ENCODE data around the gene SYTL3.
"Not testable (repeated sequence)": the region's sequence is repeated elsewhere in the genome, so short reads cannot be mapped to it uniquely, and the experiment has no call there.

SYTL3 gene

DNA sequence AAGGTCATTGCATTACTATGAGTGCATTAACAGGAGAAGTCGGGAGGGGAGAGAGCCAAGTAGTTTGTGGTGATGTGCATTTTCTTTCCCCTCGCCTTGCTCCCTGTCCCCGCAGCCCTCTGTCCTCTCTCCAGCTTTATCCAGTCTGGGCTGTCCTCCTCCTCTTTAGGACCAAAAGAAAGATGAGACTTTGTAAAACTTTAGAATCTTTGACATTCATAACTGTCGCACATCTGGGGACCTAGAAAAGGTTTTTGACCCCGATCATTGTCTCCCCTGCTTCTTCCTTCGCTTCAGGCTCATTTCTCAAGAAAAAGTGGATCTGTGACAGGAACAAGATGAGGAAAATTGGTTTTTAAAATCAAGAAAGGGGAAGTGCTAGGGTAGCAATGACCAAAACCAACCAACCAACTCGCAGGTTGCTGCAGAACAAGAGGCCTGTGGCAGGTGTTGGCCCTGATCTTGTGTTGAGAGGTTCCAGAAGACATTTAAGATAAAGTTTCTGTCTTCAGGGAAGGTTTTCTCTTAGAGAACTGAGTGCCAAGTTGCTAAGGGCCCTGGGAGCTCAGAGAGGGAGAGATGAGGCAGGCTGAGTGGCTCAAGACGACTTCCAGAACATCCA, 17.6 kb downstream of the SYTL3 start:
- H3K4me1 ChIP-seq (ENCODE audit: insufficient read depth, low read length): no peaks in the 10 kb centered on the region
- no peaks in the 10 kb centered on the region for H3K79me2 ChIP-seq (ENCODE audit: insufficient read depth, low read length)
- H3K27me3 ChIP-seq (ENCODE audit: insufficient read depth, low read length, poor library complexity): peaks cover 66% of the 10 kb centered on the region
- no peak overlapping the region for H3K27ac ChIP-seq (ENCODE audit: low read length)
- no peak overlapping the region for H2AFZ ChIP-seq (ENCODE audit: low read depth, low read length)
- H4K20me1 ChIP-seq (ENCODE audit: insufficient read depth, low read length): 0 out of 2 replicates have a peak, but pooled peaks cover 6% of the 10 kb centered on the region
- no peak for DNase-seq
- no peaks in the 10 kb centered on the region for H3K9me3 ChIP-seq (ENCODE audit: insufficient read depth, low read length, severe bottlenecking)
- H3K36me3 ChIP-seq (ENCODE audit: insufficient read depth, low read length): no peaks in the 10 kb centered on the region
- H3K4me3 ChIP-seq (ENCODE audit: low read depth in 1 of 2, low read length in 2 of 2): no peak overlapping the region
- no peak overlapping the region for H3K9ac ChIP-seq (ENCODE audit: low read depth, low read length)
- no peak for TF ChIP-seq EZH2 (IDR thresholded peaks at IDR 0.05; ENCODE audit: borderline replicate concordance, low read depth, low read length, severe bottlenecking)
- TF ChIP-seq, protein P1, sequence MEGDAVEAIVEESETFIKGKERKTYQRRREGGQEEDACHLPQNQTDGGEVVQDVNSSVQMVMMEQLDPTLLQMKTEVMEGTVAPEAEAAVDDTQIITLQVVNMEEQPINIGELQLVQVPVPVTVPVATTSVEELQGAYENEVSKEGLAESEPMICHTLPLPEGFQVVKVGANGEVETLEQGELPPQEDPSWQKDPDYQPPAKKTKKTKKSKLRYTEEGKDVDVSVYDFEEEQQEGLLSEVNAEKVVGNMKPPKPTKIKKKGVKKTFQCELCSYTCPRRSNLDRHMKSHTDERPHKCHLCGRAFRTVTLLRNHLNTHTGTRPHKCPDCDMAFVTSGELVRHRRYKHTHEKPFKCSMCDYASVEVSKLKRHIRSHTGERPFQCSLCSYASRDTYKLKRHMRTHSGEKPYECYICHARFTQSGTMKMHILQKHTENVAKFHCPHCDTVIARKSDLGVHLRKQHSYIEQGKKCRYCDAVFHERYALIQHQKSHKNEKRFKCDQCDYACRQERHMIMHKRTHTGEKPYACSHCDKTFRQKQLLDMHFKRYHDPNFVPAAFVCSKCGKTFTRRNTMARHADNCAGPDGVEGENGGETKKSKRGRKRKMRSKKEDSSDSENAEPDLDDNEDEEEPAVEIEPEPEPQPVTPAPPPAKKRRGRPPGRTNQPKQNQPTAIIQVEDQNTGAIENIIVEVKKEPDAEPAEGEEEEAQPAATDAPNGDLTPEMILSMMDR (IDR thresholded peaks at IDR 0.05; ENCODE audit: borderline replicate concordance, extremely low read depth, low read length, poor library complexity, severe bottlenecking): no peak
- no peak overlapping the region for H3K4me2 ChIP-seq (ENCODE audit: insufficient read depth, low read length)
- no peak for ATAC-seq (ENCODE audit: insufficient read depth, low read depth)

DNA sequence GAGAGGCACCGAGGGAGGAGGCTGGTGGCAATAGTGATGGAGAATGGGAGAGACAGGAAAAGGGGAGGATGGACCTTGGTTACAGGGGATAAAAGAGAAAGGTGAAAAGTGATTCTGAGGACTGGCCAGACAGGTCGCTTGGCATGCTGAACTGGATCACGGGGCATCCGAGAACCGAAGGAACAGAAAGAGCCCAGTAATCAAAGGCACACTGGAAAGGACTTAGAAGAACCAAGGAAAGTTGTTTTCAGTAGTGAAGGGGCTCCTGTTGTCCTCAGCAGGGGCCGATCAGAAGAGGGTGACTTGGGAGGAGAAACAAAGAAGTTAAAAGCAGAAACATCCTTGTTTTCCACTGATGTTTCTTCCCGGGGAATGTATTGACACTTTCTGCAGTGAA, 18.9 kb downstream of the SYTL3 start:
- Histone ChIP-seq H3K4me2 (ENCODE audit: insufficient read depth, low read length) (no peak overlapping the region), H3K4me3 (ENCODE audit: low read depth in 1 of 2, low read length in 2 of 2) (no peak overlapping the region)
- no peak for ATAC-seq (ENCODE audit: insufficient read depth, low read depth)

DNA sequence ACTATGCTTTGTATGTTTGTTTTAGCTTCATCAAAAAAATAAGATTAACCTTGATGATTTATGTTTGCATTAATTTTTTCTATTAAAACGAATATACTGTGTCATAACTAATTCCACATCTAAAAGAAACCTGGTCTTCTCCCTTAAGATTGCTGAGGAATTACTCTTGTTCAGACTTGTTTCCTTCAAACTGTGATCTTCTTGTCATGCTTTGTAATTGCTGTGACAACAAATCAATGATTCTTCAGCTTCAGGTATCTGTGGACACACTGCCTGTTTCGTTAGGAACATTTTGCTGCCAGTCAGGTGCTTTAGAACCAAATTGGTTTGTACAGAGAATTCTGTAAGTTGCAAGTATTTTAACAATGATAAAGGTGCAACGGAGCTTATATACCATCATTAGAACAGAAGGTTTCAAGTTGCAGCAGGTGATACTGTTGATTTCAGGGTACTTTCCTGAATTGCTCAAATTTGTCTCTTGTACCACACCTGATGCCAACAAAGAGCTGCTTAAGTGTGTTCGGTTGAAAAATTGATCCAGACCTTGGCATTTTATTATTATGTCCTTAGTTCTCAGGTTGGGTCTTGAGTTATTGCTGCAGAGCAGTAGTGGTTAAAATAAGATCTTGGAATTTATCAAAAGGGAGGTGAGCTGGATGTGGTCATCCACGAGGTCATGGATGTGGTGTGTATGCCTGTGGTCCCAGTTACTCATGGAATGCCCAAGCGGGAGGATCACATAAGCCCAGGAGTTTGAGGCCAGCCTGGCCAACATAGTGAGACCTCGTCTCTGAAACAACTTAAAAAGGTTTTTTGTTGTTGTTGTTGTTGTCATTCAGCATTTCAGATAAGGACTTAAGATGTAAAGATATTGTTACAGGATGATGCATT, 19.5 kb downstream of the SYTL3 start:
- H3K4me2 ChIP-seq (ENCODE audit: insufficient read depth, low read length): no peak overlapping the region

More for the DNA sequence above, 18.9 kb downstream of the SYTL3 start:
- no peaks in the 10 kb centered on the region for H3K4me1 ChIP-seq (ENCODE audit: insufficient read depth, low read length)
- no peaks in the 10 kb centered on the region for H3K79me2 ChIP-seq (ENCODE audit: insufficient read depth, low read length)
- H2AFZ ChIP-seq (ENCODE audit: low read depth, low read length): no peak overlapping the region
- no peaks in the 10 kb centered on the region for H3K36me3 ChIP-seq (ENCODE audit: insufficient read depth, low read length)
- no peak overlapping the region for H3K9ac ChIP-seq (ENCODE audit: low read depth, low read length)
- no peaks in the 10 kb centered on the region for H3K9me3 ChIP-seq (ENCODE audit: insufficient read depth, low read length, severe bottlenecking)
- DNase-seq: no peak
- TF ChIP-seq EZH2 (IDR thresholded peaks at IDR 0.05; ENCODE audit: borderline replicate concordance, low read depth, low read length, severe bottlenecking): no peak
- TF ChIP-seq, protein P1 (IDR thresholded peaks at IDR 0.05; ENCODE audit: borderline replicate concordance, extremely low read depth, low read length, poor library complexity, severe bottlenecking): no peak
- H3K27me3 ChIP-seq (ENCODE audit: insufficient read depth, low read length, poor library complexity): peaks cover 54% of the 10 kb centered on the region
- H3K27ac ChIP-seq (ENCODE audit: low read length): no peak overlapping the region
- H4K20me1 ChIP-seq (ENCODE audit: insufficient read depth, low read length): 0 out of 2 replicates have a peak, but pooled peaks cover 6% of the 10 kb centered on the region

DNA sequence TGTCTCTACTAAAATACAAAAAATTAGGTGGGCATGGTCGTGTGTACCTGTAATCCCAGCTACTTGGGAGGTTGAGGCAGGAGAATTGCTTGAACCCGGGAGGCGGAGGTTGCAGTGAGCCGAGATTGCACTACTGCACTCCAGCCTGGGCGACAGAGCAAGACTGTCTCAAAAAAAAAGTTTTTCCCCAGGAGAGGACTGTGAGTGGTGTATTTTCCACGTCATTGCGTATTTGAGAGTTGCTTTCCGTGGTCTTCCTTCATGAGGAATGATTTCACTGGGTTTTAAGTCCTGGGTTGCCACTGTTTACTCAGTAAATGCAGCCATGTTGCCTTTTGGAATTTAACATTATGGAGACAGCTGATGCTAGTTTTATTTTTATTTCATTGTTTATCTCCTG, 22.3 kb downstream of the SYTL3 start:
- not testable (repeated sequence) for H3K9me3 ChIP-seq (ENCODE audit: insufficient read depth, low read length, severe bottlenecking); H3K4me3 ChIP-seq (ENCODE audit: low read depth in 1 of 2, low read length in 2 of 2); ATAC-seq (ENCODE audit: insufficient read depth, low read depth); H4K20me1 ChIP-seq (ENCODE audit: insufficient read depth, low read length); H3K79me2 ChIP-seq (ENCODE audit: insufficient read depth, low read length); H3K36me3 ChIP-seq (ENCODE audit: insufficient read depth, low read length); H3K4me1 ChIP-seq (ENCODE audit: insufficient read depth, low read length); H2AFZ ChIP-seq (ENCODE audit: low read depth, low read length); H3K9ac ChIP-seq (ENCODE audit: low read depth, low read length); H3K4me2 ChIP-seq (ENCODE audit: insufficient read depth, low read length); H3K27ac ChIP-seq (ENCODE audit: low read length); DNase-seq
- H3K27me3 ChIP-seq (ENCODE audit: insufficient read depth, low read length, poor library complexity): peaks cover 22% of the 10 kb centered on the region

More for the DNA sequence above, 19.5 kb downstream of the SYTL3 start:
- H4K20me1 ChIP-seq (ENCODE audit: insufficient read depth, low read length): 0 out of 2 replicates have a peak, but pooled peaks cover 6% of the 10 kb centered on the region
- H3K9ac ChIP-seq (ENCODE audit: low read depth, low read length): no peak overlapping the region
- peaks cover 48% of the 10 kb centered on the region for H3K27me3 ChIP-seq (ENCODE audit: insufficient read depth, low read length, poor library complexity)
- no peak overlapping the region for H3K27ac ChIP-seq (ENCODE audit: low read length)
- DNase-seq (no peak), ATAC-seq (ENCODE audit: insufficient read depth, low read depth) (no peak)
- no peak for TF ChIP-seq EZH2 (IDR thresholded peaks at IDR 0.05; ENCODE audit: borderline replicate concordance, low read depth, low read length, severe bottlenecking)
- TF ChIP-seq, protein P1 (IDR thresholded peaks at IDR 0.05; ENCODE audit: borderline replicate concordance, extremely low read depth, low read length, poor library complexity, severe bottlenecking): no peak
- H3K4me1 ChIP-seq (ENCODE audit: insufficient read depth, low read length): no peaks in the 10 kb centered on the region
- H3K36me3 ChIP-seq (ENCODE audit: insufficient read depth, low read length): no peaks in the 10 kb centered on the region
- H2AFZ ChIP-seq (ENCODE audit: low read depth, low read length): no peak overlapping the region
- no peaks in the 10 kb centered on the region for H3K79me2 ChIP-seq (ENCODE audit: insufficient read depth, low read length)
- no peak overlapping the region for H3K4me3 ChIP-seq (ENCODE audit: low read depth in 1 of 2, low read length in 2 of 2)
- no peaks in the 10 kb centered on the region for H3K9me3 ChIP-seq (ENCODE audit: insufficient read depth, low read length, severe bottlenecking)
